GM21360 (cell line): ENCODE results near the gene HPF1.
"Not testable (repeated sequence)": the region's sequence is repeated elsewhere in the genome, so short reads cannot be mapped to it uniquely, and the experiment has no call there.

Source experiments
- ATAC-seq: cut with Tn5 transposase; IDR thresholded peaks from one replicate; pipeline ENCODE4 v1.9.1; 2021; ENCODE audit warnings: mild to moderate bottlenecking, moderate library complexity; ENCODE audit not compliant: unreplicated experiment

The HPF1 gene

GRCh38 chr4:169757575-169758184 is at the start of gene HPF1:
Gene HPF1, minus strand, starts transcription at chr4:169757944. Its CDS starts 67 bp downstream, at chr4:169757877.
- peak; percentile 92 for ATAC-seq

- ATAC-seq: not testable (repeated sequence)
Measured at GRCh38 chr4:169806770-169807169, 49.0 kb upstream of the HPF1 start.

GRCh38 chr4:169803413-169803812 is 45.7 kb upstream of the HPF1 start:
- no peak for ATAC-seq

GRCh38 chr4:169802873-169803272 is 45.1 kb upstream of the HPF1 start:
- no peak for ATAC-seq

- ATAC-seq: no peak
Measured at GRCh38 chr4:169800541-169800940, 42.8 kb upstream of the HPF1 start.

GRCh38 chr4:169799260-169799659 is 41.5 kb upstream of the HPF1 start:
- no peak for ATAC-seq

GRCh38 chr4:169795585-169795984 is 37.8 kb upstream of the HPF1 start:
- no peak for ATAC-seq

GRCh38 chr4:169791527-169792156 is 33.9 kb upstream of the HPF1 start:
- ATAC-seq: no peak

GRCh38 chr4:169791062-169791461 is 33.3 kb upstream of the HPF1 start:
- no peak for ATAC-seq

- no peak for ATAC-seq
Measured at GRCh38 chr4:169774466-169775445, 17.0 kb upstream of the HPF1 start.

GRCh38 chr4:169773889-169774288 is 16.1 kb upstream of the HPF1 start:
- ATAC-seq: no peak

GRCh38 chr4:169771556-169772080 is 13.9 kb upstream of the HPF1 start:
- not testable (repeated sequence) for ATAC-seq

GRCh38 chr4:169770416-169770815 is 12.7 kb upstream of the HPF1 start:
- no peak for ATAC-seq

GRCh38 chr4:169768385-169768784 is 10.6 kb upstream of the HPF1 start:
- ATAC-seq: no peak

GRCh38 chr4:169766741-169767140 is 9.0 kb upstream of the HPF1 start:
- ATAC-seq: no peak

GRCh38 chr4:169765835-169766234 is 8.1 kb upstream of the HPF1 start:
- no peak for ATAC-seq

GRCh38 chr4:169761846-169762245 is 4.1 kb upstream of the HPF1 start:
- ATAC-seq: no peak

GRCh38 chr4:169758401-169758962 is 738 bp upstream of the HPF1 start:
- ATAC-seq: no peak

GRCh38 chr4:169756971-169757574 is 671 bp downstream of the HPF1 start:
- peak; percentile 33 for ATAC-seq

- no peak for ATAC-seq
Measured at GRCh38 chr4:169745291-169745690, 12.5 kb downstream of the HPF1 start.

GRCh38 chr4:169744601-169745000 is 13.1 kb downstream of the HPF1 start:
- ATAC-seq: no peak
